COLO668 (cell line): ENCODE data around the gene NAP1L4.
A peak's percentile ranks its signal among the peaks of the same experiment; 100 is the strongest.

ENCODE experiments used
- DNase-seq: peaks from one replicate; lab custom pipeline; 2025; ENCODE audit not compliant: unreplicated experiment; lab: John Stamatoyannopoulos, UW

NAP1L4 gene

DNA sequence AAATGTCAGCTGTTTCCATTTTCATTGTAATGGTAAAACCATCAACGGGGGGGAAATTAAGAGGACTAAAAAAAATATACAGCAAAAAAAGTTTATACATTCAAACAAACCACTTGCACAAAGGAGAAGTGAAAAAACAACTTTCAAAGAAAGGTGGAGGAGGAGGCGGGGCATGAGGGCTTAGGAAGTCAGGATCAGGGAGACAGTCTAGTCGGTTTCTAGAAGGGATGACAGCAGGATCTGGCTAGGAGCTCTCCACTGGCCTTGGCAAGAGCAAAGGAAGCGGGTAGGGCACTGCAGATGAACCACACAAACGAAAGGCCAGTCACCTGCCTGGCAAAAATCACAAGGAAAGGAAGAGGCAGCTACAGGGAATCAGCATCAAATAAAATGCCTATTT lies 31.0 kb downstream of the NAP1L4 start:
- DNase-seq: no peak

DNA sequence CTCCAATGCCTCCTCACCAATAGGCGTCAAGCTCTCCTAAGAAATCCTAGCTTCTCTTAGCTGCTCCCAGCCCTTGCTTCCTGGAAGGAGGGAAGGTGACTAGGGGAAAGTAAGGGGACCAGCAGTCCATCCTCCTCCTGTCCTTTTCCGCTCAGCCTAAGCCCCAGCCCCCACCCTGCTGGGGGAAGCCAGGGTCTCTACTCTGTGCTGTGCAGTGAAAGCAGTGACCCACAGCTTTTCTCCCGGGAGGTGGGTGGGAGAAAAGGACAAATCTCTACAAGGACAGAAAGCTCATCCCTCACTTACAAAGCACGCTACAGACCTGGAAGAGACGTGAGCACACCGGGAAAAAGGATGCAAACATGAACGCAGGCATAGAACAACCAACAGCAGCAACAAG lies 32.0 kb downstream of the NAP1L4 start:
- no peak for DNase-seq

GRCh38 chr11:2958251-2958650 lies 33.9 kb downstream of the NAP1L4 start:
- DNase-seq: no peak

DNA sequence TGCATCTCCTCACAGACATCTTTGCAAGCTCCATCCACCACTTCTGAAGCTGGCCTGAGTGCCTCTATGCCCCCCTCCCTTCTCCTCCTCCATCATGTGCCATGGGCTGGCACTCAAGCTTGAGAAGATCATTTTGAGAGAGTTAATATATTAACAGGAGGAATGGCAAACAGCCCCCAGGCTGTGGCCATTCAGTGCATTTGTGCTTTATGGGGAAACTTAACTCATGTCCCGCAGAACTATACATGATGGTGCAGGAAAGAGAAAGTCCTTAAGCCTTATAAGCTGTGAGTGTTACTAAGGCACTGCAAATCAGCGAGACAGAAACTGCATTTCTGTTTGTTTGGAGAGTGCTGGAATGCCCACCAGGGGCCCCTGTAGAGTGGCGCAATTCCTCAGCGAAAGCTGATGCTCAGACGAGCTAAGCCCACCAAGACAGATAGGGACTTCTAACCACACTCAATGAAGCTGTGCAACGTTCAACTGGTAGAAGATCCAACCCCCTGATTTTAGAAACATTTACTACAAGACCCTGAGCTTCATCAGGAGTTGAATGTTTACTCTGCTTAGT lies 36.1 kb downstream of the NAP1L4 start:
- no peak for DNase-seq

GRCh38 chr11:2954263-2954662 lies 37.9 kb downstream of the NAP1L4 start:
- no peak for DNase-seq

DNA sequence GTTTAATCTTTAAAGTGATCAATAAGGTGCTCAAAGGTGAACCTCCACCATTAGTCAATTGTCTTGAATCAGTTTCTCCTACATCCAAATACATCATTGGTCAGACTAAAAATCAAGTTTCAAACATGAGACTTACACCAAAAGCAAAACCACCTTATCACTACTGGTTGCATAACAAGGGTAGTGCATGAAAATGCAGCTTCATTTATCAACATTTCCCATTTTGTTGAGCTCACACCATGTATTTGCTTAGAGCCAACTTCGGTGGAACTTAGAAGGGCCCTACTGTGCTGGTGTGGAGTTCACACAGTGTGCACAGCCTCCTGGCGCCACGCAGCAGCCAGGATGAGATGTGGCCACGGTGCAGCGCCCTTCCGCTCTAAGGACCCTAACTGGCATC lies 39.8 kb downstream of the NAP1L4 start:
- no peak for DNase-seq

- DNase-seq: no peak
These were observed 40.7 kb downstream of the NAP1L4 start for GRCh38 chr11:2951231-2952110.

DNA sequence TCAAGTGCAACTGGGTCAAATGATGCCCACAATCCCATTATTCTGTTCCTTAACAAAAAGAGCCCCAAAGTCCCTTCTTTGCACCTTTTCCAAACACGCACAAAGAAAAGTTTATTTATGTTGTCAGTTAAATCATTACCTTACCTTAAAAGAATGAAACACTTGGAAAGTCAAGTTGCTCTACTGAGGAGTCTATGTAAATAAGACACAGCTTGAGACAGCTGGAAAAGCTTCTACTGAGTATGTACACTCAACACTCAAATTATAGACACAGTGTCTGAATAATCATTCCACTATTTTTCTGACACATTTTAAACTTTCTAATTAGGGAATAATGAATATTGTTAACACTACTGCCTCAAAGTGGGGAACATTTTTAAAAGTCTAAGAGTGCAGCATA lies 41.3 kb downstream of the NAP1L4 start:
- no peak for DNase-seq

DNA sequence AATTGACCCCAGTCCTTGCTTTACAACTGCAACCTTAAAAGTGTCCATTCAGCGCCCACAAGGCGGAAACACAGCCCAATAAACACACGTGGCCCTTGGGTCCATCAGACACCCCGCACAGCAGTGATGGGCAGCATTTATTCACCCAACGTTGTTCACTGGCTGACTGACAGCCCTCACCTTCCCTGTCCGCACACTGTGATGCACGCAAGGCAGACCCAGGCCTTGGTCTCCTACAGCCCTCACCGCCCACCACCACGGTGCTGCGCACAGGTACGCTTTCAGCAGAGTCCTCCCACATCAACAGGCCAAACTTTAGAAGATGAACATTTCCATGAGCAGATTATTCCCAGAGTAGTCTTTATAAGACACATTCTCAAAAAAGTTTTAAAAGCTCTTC lies 42.2 kb downstream of the NAP1L4 start:
- DNase-seq: no peak

DNA sequence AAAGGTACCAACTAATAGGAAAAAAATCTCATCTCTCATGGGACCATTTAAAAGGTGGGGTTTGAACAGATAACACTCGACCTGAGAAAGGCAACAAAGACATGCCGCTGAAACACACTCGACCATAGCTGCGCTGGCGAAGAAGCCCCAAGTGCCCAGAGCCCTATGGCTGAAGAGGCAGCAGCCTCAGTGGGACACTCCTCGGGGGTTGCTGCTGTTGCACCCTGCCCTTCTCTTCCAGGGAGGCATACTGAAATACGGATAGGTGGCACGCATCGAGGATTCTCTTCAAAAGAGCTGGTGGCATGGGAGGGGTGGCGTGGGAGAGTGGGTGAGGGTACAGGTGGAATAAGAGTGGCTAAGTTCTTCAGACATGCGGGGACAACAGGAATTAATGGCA lies 44.4 kb downstream of the NAP1L4 start:
- no peak for DNase-seq

GRCh38 chr11:2945757-2946287 lies 46.3 kb downstream of the NAP1L4 start:
- no peak for DNase-seq

GRCh38 chr11:2945031-2945756 lies 46.9 kb downstream of the NAP1L4 start:
- DNase-seq: no peak

DNA sequence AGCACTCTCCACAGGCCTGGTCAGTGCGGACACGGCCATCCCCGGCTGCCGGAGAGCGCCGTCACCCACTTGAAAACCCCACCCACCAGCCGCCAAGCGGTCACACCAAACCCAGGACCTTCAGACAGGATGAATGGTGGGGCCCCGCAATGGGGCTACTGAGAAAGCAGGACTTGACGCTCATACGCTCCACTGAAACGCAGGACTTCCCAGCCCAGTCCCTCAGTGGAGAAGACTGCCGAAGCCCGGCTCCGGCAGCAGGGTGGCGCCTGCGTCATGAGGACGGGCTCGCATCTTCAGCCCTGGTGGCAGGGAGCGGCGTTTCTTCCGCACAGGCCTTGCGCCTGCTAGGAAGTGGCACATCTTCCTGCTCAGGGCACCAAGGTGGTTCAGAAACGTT lies 47.6 kb downstream of the NAP1L4 start:
- no peak for DNase-seq

DNA sequence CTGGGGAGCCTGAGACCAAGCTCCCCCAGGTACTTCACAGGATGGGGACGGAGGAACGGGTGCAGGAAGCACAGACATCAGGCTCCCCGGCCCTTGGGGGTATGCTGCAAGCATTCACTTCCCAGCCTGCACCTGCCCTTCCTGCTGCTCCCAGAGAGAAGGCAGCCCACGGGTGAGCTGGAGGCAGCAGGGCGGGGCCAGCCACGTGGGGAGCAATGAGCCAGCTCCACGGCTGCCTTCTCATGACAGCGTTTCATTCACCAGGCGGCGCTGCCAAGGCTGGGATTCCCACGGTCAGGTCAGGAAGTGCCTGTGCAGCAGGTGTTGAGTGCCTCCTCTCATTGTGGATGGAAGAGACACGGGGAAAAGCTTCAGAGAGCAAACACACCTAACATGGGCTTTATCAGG lies 48.4 kb downstream of the NAP1L4 start:
- DNase-seq: peak; percentile 79

DNA sequence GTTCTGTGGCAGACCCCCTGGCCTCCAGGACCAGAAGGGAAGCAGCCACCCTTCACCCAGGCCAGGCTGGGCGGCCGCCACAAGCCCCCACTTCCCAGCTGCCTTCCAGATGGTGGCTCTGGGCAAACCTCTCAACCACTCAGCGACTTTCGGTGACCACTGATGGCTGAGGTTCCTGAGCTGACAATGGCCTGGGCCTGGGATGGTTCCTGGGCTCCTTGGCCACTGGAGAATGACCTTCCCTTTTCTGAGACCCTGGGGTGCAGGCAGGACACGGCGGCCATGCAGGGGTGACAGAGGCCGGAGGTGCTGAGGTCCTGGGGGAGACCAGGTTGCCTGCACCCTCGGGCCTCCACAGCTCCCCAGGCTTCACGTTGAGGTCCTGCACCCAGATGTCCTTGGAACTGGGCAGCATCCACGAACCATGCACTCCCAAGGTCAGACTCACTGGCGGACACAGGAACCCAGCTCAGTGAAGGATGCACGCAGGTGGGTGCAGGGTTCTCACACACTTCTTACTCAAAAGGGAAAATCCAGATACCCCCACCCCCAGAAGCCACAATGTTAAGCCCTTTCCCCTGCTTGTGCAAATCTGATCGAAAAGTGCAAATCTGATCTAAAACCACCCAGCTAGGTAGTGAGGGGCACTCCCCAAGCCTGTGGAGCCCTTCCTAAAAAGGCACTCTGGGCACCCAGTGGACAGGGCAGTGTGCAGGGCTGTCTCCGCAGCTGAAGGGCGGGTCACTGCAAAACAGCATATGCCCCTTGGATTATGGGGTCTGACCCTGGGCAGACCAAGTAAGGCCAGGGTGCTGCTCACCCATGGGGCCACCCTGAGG lies 49.0 kb downstream of the NAP1L4 start:
- DNase-seq: no peak

DNA sequence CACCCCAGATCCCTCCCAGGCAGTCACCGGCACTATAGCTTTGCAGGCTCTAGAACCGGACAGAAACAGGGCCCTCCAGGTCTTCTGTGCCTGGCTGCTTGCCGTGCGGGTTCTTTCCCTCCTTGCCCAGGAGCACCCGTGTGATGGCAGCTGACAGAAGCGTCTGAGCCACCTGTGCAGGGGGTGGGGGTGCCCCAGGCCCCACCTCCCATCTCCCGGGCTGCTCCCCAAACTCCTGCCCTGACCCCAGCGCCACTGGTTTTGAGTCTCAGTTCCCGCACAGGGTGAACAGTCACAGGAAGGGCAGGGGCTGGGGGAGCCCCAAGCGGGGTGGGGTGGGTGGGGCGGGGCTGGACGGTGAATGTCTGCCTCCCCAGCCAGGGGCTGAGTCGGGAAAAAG lies 49.7 kb downstream of the NAP1L4 start:
- no peak for DNase-seq

DNA sequence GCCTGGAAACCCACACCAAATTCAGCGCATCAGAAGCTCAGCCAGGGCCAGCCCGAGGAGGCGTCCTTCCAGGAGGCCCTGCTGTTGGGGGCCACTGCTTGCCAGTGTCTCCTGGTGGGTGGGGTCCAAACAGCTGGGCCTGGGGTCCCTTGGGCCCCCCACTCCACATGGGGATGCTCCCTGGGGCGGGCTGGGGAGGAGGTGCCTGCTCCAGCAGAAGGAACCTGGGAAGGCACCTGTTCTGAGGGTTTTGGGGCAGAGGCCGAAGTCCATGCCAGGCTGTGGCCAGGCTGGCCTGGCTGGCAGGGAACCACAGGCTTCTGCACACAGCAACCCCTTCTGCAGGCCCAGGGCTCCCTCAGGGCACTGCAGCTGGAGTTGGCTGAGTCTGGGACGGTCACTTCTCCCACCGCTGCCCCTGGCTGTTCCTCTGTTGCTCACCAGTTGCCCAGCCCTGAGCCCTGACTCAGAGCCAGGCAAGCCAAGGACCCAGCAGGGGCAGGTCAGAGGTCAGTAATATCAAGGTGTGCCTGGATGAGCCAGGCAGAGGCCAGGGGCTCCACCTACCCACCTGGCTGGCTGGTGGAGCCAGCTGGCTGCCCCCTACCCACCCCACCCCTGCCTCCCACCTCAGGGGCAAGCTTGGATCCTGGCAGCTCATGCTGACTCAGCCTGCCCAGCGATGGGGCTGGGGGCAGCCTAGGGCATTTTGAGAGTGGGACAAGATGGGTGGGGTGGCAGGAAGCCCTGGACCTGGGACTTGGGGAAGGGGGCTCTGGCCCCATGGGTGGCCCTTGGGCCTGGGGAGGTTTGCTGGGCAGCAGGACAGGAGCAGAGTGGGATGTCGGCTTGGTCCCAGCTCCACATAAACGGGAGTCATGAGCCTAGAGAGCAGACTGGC lies 51.0 kb downstream of the NAP1L4 start:
- peak; percentile 36 for DNase-seq

DNA sequence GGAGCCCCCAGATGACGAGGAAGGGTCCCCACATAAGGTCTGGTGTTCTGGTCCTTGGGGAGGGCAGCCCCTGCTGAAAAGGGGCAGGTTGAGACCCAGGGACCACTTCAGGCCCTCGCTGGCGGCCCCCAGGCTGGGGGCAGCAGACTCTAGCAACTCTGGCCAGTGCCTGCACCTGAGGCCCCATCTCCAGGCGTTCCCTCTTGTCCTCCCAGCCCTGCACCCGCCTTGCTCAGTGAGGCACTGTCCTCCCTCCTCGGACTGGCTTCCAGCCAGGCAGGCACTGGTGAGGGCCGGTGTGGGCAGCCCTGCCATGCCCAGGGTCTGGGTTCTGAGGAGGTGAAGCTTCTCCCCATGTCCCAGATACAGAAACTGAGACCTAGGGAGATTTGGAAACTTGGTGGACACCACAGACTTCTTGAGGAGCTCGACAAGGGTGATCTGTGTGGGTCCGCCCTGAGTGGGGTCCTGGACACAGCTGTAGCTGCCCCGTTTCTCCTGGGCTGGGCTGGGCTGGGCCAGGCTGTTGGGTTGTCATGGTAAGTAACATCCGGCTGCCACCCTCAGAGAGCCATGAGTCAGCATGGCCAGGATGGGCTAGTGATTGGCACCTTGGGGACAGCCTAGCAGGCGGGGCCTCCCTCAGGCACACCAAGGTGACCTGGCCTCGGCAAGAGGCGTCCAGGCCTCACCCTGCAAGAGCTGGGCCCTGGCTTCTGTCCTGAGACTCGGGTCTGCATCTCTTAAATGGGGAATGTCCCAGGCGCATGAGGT lies 51.8 kb downstream of the NAP1L4 start:
- DNase-seq: peak; percentile 22
